Kidney (tissue), 14 donors: ENCODE measurements around the gene MYO7B. TPM values are rescaled to one million over a fixed set of nuclear protein-coding genes. Genes with fewer than 3 reads are reported as not detected.
A peak's percentile ranks its signal among the peaks of the same experiment; 100 is the strongest.

ENCODE experiments used
- DNase-seq, 5 donors: peaks; one replicate each; pipeline ENCODE4 v3.0.0-alpha.2; 2013 to 2020
- FAIRE-seq: peaks from 2 replicates; lab custom pipeline; 2012; peaks lifted over from hg19 to GRCh38; lab: Jason Lieb, UNC
- H3K27ac ChIP-seq, 2 donors: one replicate each; pipeline ENCODE4 v1.7.0; 2013; ENCODE audit warnings: low read depth in 2 of 2, low read length in 2 of 2, inconsistent platforms in 1 of 2
- H3K27me3 ChIP-seq: one replicate; pipeline ENCODE4 v1.7.1; 2013; ENCODE audit warnings: low read length, inconsistent platforms; ENCODE audit not compliant: control insufficient read depth, insufficient read depth
- H3K36me3 ChIP-seq, 3 donors: one replicate each; pipeline versions ENCODE4 v1.7.0 to v1.7.1; 2013; ENCODE audit warnings: low read length in 3 of 3, control low read depth in 1 of 3, inconsistent platforms in 1 of 3; ENCODE audit not compliant: insufficient read depth in 3 of 3, control insufficient read depth in 2 of 3
- H3K4me1 ChIP-seq, 3 donors: one replicate each; pipeline versions ENCODE4 v1.7.0 to v1.7.1; 2013; ENCODE audit warnings: low read length in 3 of 3, inconsistent platforms in 1 of 3, low read depth in 1 of 3; ENCODE audit not compliant: control insufficient read depth in 2 of 3, insufficient read depth in 2 of 3
- H3K4me3 ChIP-seq, 3 donors: one replicate each; pipeline versions ENCODE4 v1.7.0 to v1.8.1; 2013; ENCODE audit warnings: low read length in 3 of 3, control low read depth in 1 of 3, inconsistent platforms in 1 of 3
- H3K9ac ChIP-seq, 3 donors: one replicate each; pipeline versions ENCODE4 v1.7.0 to v1.7.1; 2013; ENCODE audit warnings: low read length in 3 of 3, control low read depth in 1 of 3, inconsistent platforms in 1 of 3
- H3K9me3 ChIP-seq, 3 donors: one replicate each; pipeline versions ENCODE4 v1.7.0 to v1.7.1; 2013; ENCODE audit warnings: low read length in 3 of 3, control low read depth in 1 of 3, inconsistent platforms in 1 of 3; ENCODE audit not compliant: control insufficient read depth in 2 of 3, insufficient read depth in 1 of 3
- intact Hi-C: fragments of 100-400 bp; cut with DNase I; formaldehyde crosslinking; loops from one replicate; pipeline ENCODE4 v1.11.1; 2022
- polyA plus RNA-seq: library from polyadenylated mRNA; stranded (reverse); fragments of 350-450 nt; fragmentation: Illumina TruSeq; extraction: RNeasy Lipid Tissue Mini Kit (QIAGEN cat#74804); gene quantifications from one replicate; pipeline ENCODE4 v1.2.3, GENCODE V29; 2014; ENCODE audit warnings: low read depth, low replicate concordance; ENCODE audit not compliant: insufficient read depth
- total RNA-seq: library from RNA; stranded (reverse); fragmentation: NEBNext Ultra II Directional; extraction: Animal tissue kit (Norgen Biotek cat#: 25700); gene quantifications from one replicate; pipeline ENCODE4 v1.2.1, GENCODE V29; 2021
- TF ChIP-seq, protein P1 (sequence below): IDR thresholded peaks from 3 replicates; pipeline ENCODE4 v1.5.1; 2012; ENCODE audit warnings: mild to moderate bottlenecking, moderate library complexity, borderline replicate concordance; ENCODE audit not compliant: insufficient read depth; ENCODE audit errors: extremely low read depth
- donor health status: control.
- donor health status: control.
- donor health status: control.
- donor health status: control.
- donor health status: control.
- donor health status: DM: yes; HTN: yes; CAD: no.
- donor health status: Normal renal cell carcinoma (clear cell type).

MYO7B gene
- total and polyA plus RNA-seq, 2 donors from 2014 or later = 11.0 to 22.2 TPM

GRCh38 chr2:127606625-127607398, 71.3 kb downstream of the MYO7B start:
- FAIRE-seq (no peak), DNase-seq (peak in 1 of 5 donors; percentile 29)
- no peaks in the 10 kb centered on the region for H3K9me3 ChIP-seq
- H3K36me3 ChIP-seq = no peaks in the 10 kb centered on the region
- TF ChIP-seq, protein P1, sequence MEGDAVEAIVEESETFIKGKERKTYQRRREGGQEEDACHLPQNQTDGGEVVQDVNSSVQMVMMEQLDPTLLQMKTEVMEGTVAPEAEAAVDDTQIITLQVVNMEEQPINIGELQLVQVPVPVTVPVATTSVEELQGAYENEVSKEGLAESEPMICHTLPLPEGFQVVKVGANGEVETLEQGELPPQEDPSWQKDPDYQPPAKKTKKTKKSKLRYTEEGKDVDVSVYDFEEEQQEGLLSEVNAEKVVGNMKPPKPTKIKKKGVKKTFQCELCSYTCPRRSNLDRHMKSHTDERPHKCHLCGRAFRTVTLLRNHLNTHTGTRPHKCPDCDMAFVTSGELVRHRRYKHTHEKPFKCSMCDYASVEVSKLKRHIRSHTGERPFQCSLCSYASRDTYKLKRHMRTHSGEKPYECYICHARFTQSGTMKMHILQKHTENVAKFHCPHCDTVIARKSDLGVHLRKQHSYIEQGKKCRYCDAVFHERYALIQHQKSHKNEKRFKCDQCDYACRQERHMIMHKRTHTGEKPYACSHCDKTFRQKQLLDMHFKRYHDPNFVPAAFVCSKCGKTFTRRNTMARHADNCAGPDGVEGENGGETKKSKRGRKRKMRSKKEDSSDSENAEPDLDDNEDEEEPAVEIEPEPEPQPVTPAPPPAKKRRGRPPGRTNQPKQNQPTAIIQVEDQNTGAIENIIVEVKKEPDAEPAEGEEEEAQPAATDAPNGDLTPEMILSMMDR = no peak
- no peak overlapping the region for H3K4me3 ChIP-seq
- no peaks in the 10 kb centered on the region for H3K27me3 ChIP-seq
- H3K27ac ChIP-seq = no peak overlapping the region
- no peak overlapping the region for H3K9ac ChIP-seq
- intact Hi-C loops = no loop called here
- H3K4me1 ChIP-seq = peaks cover 0 to 2% (median 0%) of the 10 kb centered on the region in 3 donors

DNA sequence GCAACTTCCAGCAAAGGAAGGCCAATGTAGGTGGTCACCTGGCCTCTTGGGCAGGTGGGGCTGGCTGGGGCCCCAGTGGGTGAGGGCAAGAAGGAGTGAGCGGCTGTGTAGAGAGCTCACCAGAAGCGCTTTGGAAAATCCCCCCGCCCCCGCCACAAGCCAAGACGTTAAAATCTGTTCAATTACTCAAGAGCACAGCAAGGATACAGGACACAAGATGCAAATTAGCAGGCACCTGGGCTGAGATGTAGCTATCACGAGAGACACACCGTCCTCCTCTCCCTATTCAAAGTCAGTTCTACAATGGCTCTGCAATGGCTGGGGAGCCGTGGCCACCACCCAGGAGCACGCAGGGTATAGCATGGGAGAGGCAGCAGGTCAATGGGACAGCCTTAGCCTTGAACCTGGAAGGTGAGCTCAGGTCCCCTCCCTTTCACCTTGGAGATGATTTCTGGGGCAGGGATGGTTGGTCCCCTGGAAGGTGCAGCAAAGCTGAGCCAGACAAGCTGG, 72.0 kb downstream of the MYO7B start:
- no peaks in the 10 kb centered on the region for H3K9me3 ChIP-seq
- TF ChIP-seq, protein P1 = no peak
- H3K4me3 ChIP-seq = no peak overlapping the region
- no peaks in the 10 kb centered on the region for H3K27me3 ChIP-seq
- intact Hi-C loops = no loop called here
- H3K4me1 ChIP-seq = peaks cover 0 to 2% (median 0%) of the 10 kb centered on the region in 3 donors
- FAIRE-seq = no peak
- H3K36me3 ChIP-seq = no peaks in the 10 kb centered on the region
- H3K27ac ChIP-seq = no peak overlapping the region
- no peak overlapping the region for H3K9ac ChIP-seq
- peak in 1 of 5 donors; percentile 45 for DNase-seq

DNA sequence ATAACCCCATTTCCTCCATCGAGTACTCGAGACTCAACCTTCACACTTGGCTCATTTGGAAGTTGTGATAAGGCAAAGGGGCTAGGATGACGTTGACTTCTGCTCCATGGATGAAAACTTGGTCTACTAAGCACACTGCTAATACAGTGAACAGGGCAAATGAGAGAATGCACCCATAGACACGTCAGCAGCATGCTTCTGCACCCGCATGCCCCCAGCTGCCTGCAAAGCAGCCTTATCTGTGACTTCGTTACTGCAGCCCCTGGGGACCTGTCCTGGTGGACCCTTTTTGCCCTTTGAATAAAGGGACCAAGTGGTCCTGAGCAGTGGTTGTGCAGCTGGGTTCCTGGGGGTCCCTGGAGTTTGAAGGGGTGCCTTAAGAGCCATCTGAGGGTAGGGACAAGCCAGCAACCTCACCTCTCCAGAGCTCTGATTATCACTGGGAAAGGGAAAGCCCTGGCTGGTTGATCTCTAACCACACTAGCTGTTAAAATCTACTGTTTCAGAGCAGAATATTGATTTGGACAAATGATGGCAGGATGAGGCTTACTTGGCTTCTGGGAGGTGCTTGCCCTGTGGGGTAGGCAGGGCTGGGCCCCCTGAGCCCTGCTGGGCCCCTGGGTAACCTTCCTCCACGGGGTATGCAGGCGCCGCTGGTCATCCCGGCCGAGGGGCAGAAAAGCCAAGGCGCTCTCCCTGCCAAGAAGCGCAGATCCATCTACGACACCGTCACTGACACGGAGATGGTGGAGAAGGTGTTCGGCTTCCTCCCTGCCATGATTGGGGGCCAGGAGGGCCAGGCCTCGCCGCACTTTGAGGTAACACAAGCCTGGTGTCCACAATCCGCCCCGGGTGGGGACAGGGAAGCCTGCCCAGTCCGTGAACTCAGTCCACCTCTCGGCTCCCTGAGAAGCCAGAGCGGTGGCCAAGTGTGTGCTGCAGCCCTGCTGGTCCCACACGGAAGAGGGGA, 72.9 kb downstream of the MYO7B start:
- Histone ChIP-seq H3K27me3 (no peaks in the 10 kb centered on the region), H3K9me3 (no peaks in the 10 kb centered on the region), H3K4me1 (peaks cover 0 to 2% (median 0%) of the 10 kb centered on the region in 3 donors), H3K4me3 (no peak overlapping the region), H3K9ac (no peak overlapping the region), H3K27ac (no peak overlapping the region), H3K36me3 (no peaks in the 10 kb centered on the region)
- no peak for DNase-seq
- TF ChIP-seq, protein P1 = no peak
- intact Hi-C loops = no loop called here
- no peak for FAIRE-seq
